B cell (primary cell): Measurements from ENCODE around the gene TMED5. TPM values are rescaled to one million over a fixed set of nuclear protein-coding genes. Genes with fewer than 3 reads are reported as not detected.

Experiments
- ATAC-seq: fragments of 200-7000 bp; cut with Tn5 transposase; one replicate; pipeline ENCODE4 v1.10.0; 2021; ENCODE audit warnings: low read depth, mild to moderate bottlenecking, moderate number of reproducible peaks, moderate library complexity
- CTCF ChIA-PET: fragments of 350-600 bp; sonication (Branson Sonifier 250); formaldehyde crosslinking; loops from one replicate; lab custom pipeline; 2021; ENCODE audit warnings: antibody characterized with exemption, inconsistent platforms; lab: Charles Lee
- POLR2A ChIA-PET: fragments of 350-600 bp; sonication (Branson Sonifier 250); formaldehyde crosslinking; loops from one replicate; lab custom pipeline; 2021; ENCODE audit warnings: antibody characterized with exemption; lab: Charles Lee
- DNase-seq: peaks from one replicate; pipeline ENCODE4 v3.0.0; 2013
- H2AFZ ChIP-seq: 2 replicates; pipeline ENCODE4 v1.6.1; 2012; ENCODE audit warnings: mild to moderate bottlenecking, low read depth, low read length; ENCODE audit not compliant: insufficient read depth, poor library complexity, severe bottlenecking
- H3K27ac ChIP-seq, 2 donors: 1 replicate in 1 of 2; 2 replicates in 1 of 2; pipeline ENCODE4 v1.5.1; 2012 to 2013; ENCODE audit warnings: low read length in 2 of 2, mild to moderate bottlenecking in 2 of 2, moderate library complexity in 1 of 2
- H3K27me3 ChIP-seq, 4 experiments: fragments of 200-600 bp in 1 of 4; sonication (generic) in 1 of 4; replicated peaks in 1 of 4; 1 replicate in 2 of 4; 2 replicates in 2 of 4; pipeline versions ENCODE4 v1.6.1 to v1.7.0; 2013 to 2016; ENCODE audit warnings: low read length in 3 of 4, mild to moderate bottlenecking in 2 of 4, mixed read lengths in 1 of 4, moderate library complexity in 1 of 4; ENCODE audit not compliant: insufficient read depth in 4 of 4, control insufficient read depth in 3 of 4; ENCODE audit errors: control extremely low read depth in 1 of 4
- H3K36me3 ChIP-seq, 2 experiments: replicated peaks in 1 of 2; 1 replicate in 1 of 2; 2 replicates in 1 of 2; pipeline versions ENCODE4 v1.6.1 to v1.7.1; 2013; ENCODE audit warnings: low read length in 1 of 2; ENCODE audit not compliant: insufficient read depth in 2 of 2, control insufficient read depth in 1 of 2; ENCODE audit errors: control extremely low read depth in 1 of 2, extremely low read depth in 1 of 2
- H3K4me1 ChIP-seq, 2 donors: fragments of 200-600 bp in 1 of 2; sonication (generic) in 1 of 2; 1 replicate in 1 of 2; 2 replicates in 1 of 2; pipeline versions ENCODE4 v1.5.1 to v1.6.1; 2013 to 2017; ENCODE audit warnings: low read length in 2 of 2; ENCODE audit not compliant: control insufficient read depth in 2 of 2, insufficient read depth in 2 of 2
- H3K4me2 ChIP-seq: replicated peaks from 2 replicates; pipeline ENCODE3; 2012; ENCODE audit warnings: mild to moderate bottlenecking, low read depth, low read length; ENCODE audit not compliant: poor library complexity, severe bottlenecking
- H3K4me3 ChIP-seq, 5 experiments: fragments of 200-600 bp in 1 of 5; sonication (generic) in 1 of 5; 1 replicate in 3 of 5; 2 replicates in 2 of 5; pipeline versions ENCODE4 v1.5.1 to v1.7.0; 2011 to 2016; ENCODE audit warnings: low read length in 4 of 5, mild to moderate bottlenecking in 4 of 5, low read depth in 2 of 5, control low read depth in 1 of 5, moderate library complexity in 1 of 5; ENCODE audit not compliant: insufficient read depth in 1 of 5; ENCODE audit errors: control extremely low read depth in 1 of 5, extremely low read depth in 1 of 5
- H3K79me2 ChIP-seq: fragments of 200-600 bp; sonication (generic); one replicate; pipeline ENCODE4 v1.6.0; 2016; ENCODE audit warnings: low read length; ENCODE audit not compliant: control insufficient read depth, insufficient read depth
- H3K9ac ChIP-seq: fragments of 200-600 bp; sonication (generic); 2 replicates; pipeline ENCODE4 v1.6.1; 2017; ENCODE audit warnings: mild to moderate bottlenecking, low read length, moderate library complexity
- H3K9me3 ChIP-seq, 3 donors: one replicate each; pipeline versions ENCODE4 v1.6.1 to v1.7.1; 2013; ENCODE audit warnings: low read length in 2 of 3; ENCODE audit not compliant: control insufficient read depth in 2 of 3, insufficient read depth in 1 of 3; ENCODE audit errors: control extremely low read depth in 1 of 3
- H4K20me1 ChIP-seq: 2 replicates; pipeline ENCODE4 v1.6.0; 2012; ENCODE audit warnings: mild to moderate bottlenecking, low read length; ENCODE audit not compliant: insufficient read depth, control insufficient read depth, poor library complexity, severe bottlenecking
- H3K27ac Mint-ChIP-seq: one replicate; pipeline ENCODE4 v1.8.0; 2021; ENCODE audit warnings: mixed read lengths
- H3K27me3 Mint-ChIP-seq: one replicate; pipeline ENCODE4 v1.8.0; 2021; ENCODE audit warnings: mixed read lengths
- H3K4me1 Mint-ChIP-seq: one replicate; pipeline ENCODE4 v1.8.0; 2021; ENCODE audit warnings: mixed read lengths
- H3K4me3 Mint-ChIP-seq: one replicate; pipeline ENCODE4 v1.8.0; 2021; ENCODE audit warnings: mixed read lengths
- H3K9me3 Mint-ChIP-seq: one replicate; pipeline ENCODE4 v1.8.0; 2022; ENCODE audit warnings: mixed read lengths; ENCODE audit not compliant: insufficient read depth
- EZH2 ChIP-seq: IDR thresholded peaks from 2 replicates; pipeline ENCODE4 v1.6.1; 2012; ENCODE audit warnings: borderline replicate concordance, low read depth, mild to moderate bottlenecking, moderate library complexity, low read length; ENCODE audit not compliant: insufficient read depth, poor library complexity, severe bottlenecking
- WGBS: methylation state at CpG from one replicate; pipeline ENCODE4 v1.1.5; 2013; ENCODE audit warnings: missing lambda C conversion rate; ENCODE audit not compliant: insufficient coverage; 5-methylcytosine and 5-hydroxymethylcytosine counted together
- intact Hi-C: fragments of 100-400 bp; cut with micrococcal nuclease; formaldehyde crosslinking; loops from one replicate; pipeline ENCODE4 v1.10.0; 2022
- polyA plus RNA-seq: library from polyadenylated mRNA; depleted of rRNA; stranded (reverse); fragments of >200 nt; gene quantifications from 2 replicates; pipeline ENCODE4 v1.2.3, GENCODE V29; 2012
- total RNA-seq, 2 donors: library from RNA; stranded (reverse); fragments of 120-200 nt in 1 of 2; gene quantifications; 1 replicate in 1 of 2; 2 replicates in 1 of 2; pipeline versions ENCODE4 v1.2.3 to v1.2.4, GENCODE V29; 2013 to 2022
- TF ChIP-seq, protein P1 (sequence below): fragments of 200-600 bp; IDR thresholded peaks from one replicate; pipeline ENCODE4 v1.8.0; 2022; ENCODE audit warnings: antibody characterized with exemption, mild to moderate bottlenecking

TMED5 gene
- total and polyA plus RNA-seq, 2 donors (not counting 1 experiment from before 2014, with no cell fraction given) = 23.7 to 46.1 TPM

DNA sequence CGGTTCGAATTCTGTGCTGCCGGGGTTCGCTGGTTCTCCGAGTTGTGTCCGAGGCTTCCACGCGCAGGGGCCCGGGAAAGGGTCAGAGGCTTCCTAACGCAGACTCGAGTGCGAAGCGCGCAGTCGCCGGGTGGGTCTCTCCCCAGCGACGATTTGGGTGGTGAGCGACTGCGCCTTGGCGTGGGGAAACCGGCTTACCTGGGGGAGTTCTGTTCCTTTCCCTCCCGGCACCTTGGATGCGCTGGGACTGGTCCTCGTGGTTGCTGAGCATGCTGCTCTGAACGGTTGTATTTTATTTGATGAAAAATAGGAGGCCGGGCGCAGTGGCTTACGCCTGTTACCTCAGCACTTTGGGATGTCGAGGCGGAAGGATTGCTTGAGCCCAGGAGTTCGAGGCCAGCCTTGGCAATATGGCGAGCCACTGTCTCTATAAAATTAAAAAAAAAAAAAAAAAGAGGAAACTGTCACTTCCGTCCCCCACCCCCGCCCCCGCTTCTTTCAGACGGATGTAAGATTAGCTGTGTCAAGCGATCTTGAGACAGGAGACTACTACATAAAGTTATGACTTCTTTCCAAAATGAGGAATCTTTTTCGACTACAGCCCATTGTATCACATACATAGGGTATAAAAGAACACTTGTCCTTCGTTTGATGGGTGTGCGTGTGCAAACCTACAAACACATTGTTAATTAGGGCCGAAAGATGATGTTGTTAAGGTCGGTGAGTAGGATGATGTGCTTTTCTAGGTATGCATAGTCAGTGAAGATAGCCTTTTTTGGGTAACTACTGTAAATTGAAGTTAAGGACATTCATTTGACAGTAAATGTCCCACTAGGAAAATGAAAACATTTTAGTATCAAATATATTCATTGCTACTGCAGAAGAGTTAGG, 755 bp upstream of the TMED5 start, which contains the start of gene CCDC18:
Gene CCDC18 (plus strand): TSS at position 2 of the 891 bp plus-strand sequence. CDS start 2,638 bp downstream, outside the sequence.
- Mint-ChIP-seq H3K27me3 (no peaks in the 10 kb centered on the region), H3K27ac (peak within 1 kb of the TSS; percentile 93), H3K4me3 (peak within 1 kb of the TSS; percentile 90), H3K9me3 (no peaks in the 10 kb centered on the region), H3K4me1 (peaks cover 39% of the 10 kb centered on the region)
- POLR2A ChIA-PET = interaction anchor here (0.6 kb wide), 1 partner anchor 304 kb away, joined by 3 read pairs; no protein-coding TSS in a partner anchor
- DNase-seq (no peak), ATAC-seq (peak; percentile 13)
- Histone ChIP-seq H4K20me1 (peaks cover 33% of the 10 kb centered on the region), H3K27me3 (no peaks in the 10 kb centered on the region), H3K9me3 (no peaks in the 10 kb centered on the region), H3K4me3 (peak within 1 kb of the TSS; percentile 81 to 98 (median 97)), H3K9ac (peak within 1 kb of the TSS; percentile 89), H3K4me2 (peak within 1 kb of the TSS; percentile 80), H3K79me2 (peaks cover 43% of the 10 kb centered on the region), H3K27ac (peak within 1 kb of the TSS; percentile 95 to 96), H2AFZ (peak within 1 kb of the TSS; percentile 88), H3K4me1 (peaks cover 29 to 34% of the 10 kb centered on the region in 2 donors), H3K36me3 (no peaks in the 10 kb centered on the region)
- TF ChIP-seq, protein P1, sequence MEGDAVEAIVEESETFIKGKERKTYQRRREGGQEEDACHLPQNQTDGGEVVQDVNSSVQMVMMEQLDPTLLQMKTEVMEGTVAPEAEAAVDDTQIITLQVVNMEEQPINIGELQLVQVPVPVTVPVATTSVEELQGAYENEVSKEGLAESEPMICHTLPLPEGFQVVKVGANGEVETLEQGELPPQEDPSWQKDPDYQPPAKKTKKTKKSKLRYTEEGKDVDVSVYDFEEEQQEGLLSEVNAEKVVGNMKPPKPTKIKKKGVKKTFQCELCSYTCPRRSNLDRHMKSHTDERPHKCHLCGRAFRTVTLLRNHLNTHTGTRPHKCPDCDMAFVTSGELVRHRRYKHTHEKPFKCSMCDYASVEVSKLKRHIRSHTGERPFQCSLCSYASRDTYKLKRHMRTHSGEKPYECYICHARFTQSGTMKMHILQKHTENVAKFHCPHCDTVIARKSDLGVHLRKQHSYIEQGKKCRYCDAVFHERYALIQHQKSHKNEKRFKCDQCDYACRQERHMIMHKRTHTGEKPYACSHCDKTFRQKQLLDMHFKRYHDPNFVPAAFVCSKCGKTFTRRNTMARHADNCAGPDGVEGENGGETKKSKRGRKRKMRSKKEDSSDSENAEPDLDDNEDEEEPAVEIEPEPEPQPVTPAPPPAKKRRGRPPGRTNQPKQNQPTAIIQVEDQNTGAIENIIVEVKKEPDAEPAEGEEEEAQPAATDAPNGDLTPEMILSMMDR = no peak
- no peak for TF ChIP-seq EZH2
- CTCF ChIA-PET = no interaction called here
- intact Hi-C loops = loop anchor here (1.0 to 10.0 kb wide), 10 partner anchors 38 to 1891 kb away; partner anchors contain the start of genes ABCD3, ALG14, DIPK1A and DNTTIP2
- WGBS = 0% methylated on average over 29 of the region's 43 CpGs

GRCh38 chr1:93178418-93178817, 1.8 kb downstream of the TMED5 start:
- Histone ChIP-seq H3K4me1 (peaks cover 27 to 38% of the 10 kb centered on the region in 2 donors), H3K4me3 (peak overlapping the region; percentile 81 to 98 (median 97)), H3K27me3 (no peaks in the 10 kb centered on the region), H3K27ac (peak overlapping the region in 1 of 2 donors; percentile 6), H4K20me1 (peaks cover 52% of the 10 kb centered on the region), H3K4me2 (peak overlapping the region; percentile 80), H3K79me2 (peaks cover 61% of the 10 kb centered on the region), H3K36me3 (peaks cover 0 to 4% of the 10 kb centered on the region in 2 experiments), H3K9me3 (no peaks in the 10 kb centered on the region), H3K9ac (peak overlapping the region; percentile 89), H2AFZ (no peak overlapping the region)
- Mint-ChIP-seq H3K4me1 (peaks cover 40% of the 10 kb centered on the region), H3K27me3 (no peaks in the 10 kb centered on the region), H3K9me3 (no peaks in the 10 kb centered on the region), H3K27ac (peak overlapping the region; percentile 5), H3K4me3 (peak overlapping the region; percentile 90)
- intact Hi-C loops = no loop called here
- no peak for ATAC-seq
- ChIA-PET POLR2A (no interaction called here), CTCF (no interaction called here)
- WGBS = no CpG with 5 or more reads among the region's 5 CpGs
- no peak for DNase-seq
- TF ChIP-seq, protein P1 = no peak
- no peak for TF ChIP-seq EZH2
